PFSK-1 (cell line): Measurements from ENCODE around the gene TCIRG1.

Experiments used
- FOXP2 ChIP-seq: optimal IDR thresholded peaks from 2 replicates; pipeline ENCODE3; 2011; ENCODE audit warnings: borderline replicate concordance, control low read depth, inconsistent platforms; ENCODE audit not compliant: insufficient read depth; ENCODE audit errors: extremely low read length, extremely low read depth
- POLR2AphosphoS5 ChIP-seq: IDR thresholded peaks from 2 replicates; pipeline ENCODE4 v1.6.1; 2012; ENCODE audit warnings: low read depth, mild to moderate bottlenecking, control low read depth, low read length, moderate library complexity
- REST ChIP-seq, 2 experiments: IDR thresholded peaks; 2 replicates each; pipeline versions ENCODE4 v1.6.1 to v1.8.0; 2011 to 2012; ENCODE audit warnings: low read depth in 2 of 2, low read length in 2 of 2, control low read depth in 1 of 2, inconsistent platforms in 1 of 2, mild to moderate bottlenecking in 1 of 2, moderate library complexity in 1 of 2; ENCODE audit not compliant: insufficient read depth in 1 of 2
- SIN3A ChIP-seq: IDR thresholded peaks from 2 replicates; pipeline ENCODE4 v1.6.1; 2012; ENCODE audit warnings: mild to moderate bottlenecking, low read length, moderate library complexity, borderline replicate concordance; ENCODE audit not compliant: insufficient read depth
- TAF1 ChIP-seq: IDR thresholded peaks from 2 replicates; pipeline ENCODE4 v1.6.1; 2012; ENCODE audit warnings: low read length, control low read depth, borderline replicate concordance; ENCODE audit not compliant: insufficient read depth

Gene TCIRG1

GRCh38 chr11:68090706-68091105 lies 51.9 kb downstream of the TCIRG1 start:
- TF ChIP-seq TAF1 (no peak), SIN3A (no peak), REST (IDR thresholded peaks at IDR 0.05; ENCODE audit: insufficient read depth in 1 of 2, low read depth in 2 of 2, low read length in 2 of 2) (no peak), POLR2AphosphoS5 (no peak), FOXP2 (no peak)

- no peak for TF ChIP-seq FOXP2
- no peak for TF ChIP-seq POLR2AphosphoS5
- TF ChIP-seq REST (IDR thresholded peaks at IDR 0.05; ENCODE audit: insufficient read depth in 1 of 2, low read depth in 2 of 2, low read length in 2 of 2), result no peak
- TF ChIP-seq SIN3A, result no peak
- no peak for TF ChIP-seq TAF1
Measured at GRCh38 chr11:68092411-68092810, 53.6 kb downstream of the TCIRG1 start.

- TF ChIP-seq FOXP2 (no peak), TAF1 (no peak), SIN3A (no peak), REST (IDR thresholded peaks at IDR 0.05; ENCODE audit: insufficient read depth in 1 of 2, low read depth in 2 of 2, low read length in 2 of 2) (no peak), POLR2AphosphoS5 (no peak)
Measured at GRCh38 chr11:68093565-68093964, 54.7 kb downstream of the TCIRG1 start.

- TF ChIP-seq SIN3A (no peak), FOXP2 (no peak), POLR2AphosphoS5 (no peak), TAF1 (no peak), REST (IDR thresholded peaks at IDR 0.05; ENCODE audit: insufficient read depth in 1 of 2, low read depth in 2 of 2, low read length in 2 of 2) (no peak)
Measured at GRCh38 chr11:68096962-68097361, 58.1 kb downstream of the TCIRG1 start.

- no peak for TF ChIP-seq POLR2AphosphoS5
- no peak for TF ChIP-seq TAF1
- no peak for TF ChIP-seq FOXP2
Measured at GRCh38 chr11:68099057-68099456, 60.2 kb downstream of the TCIRG1 start.
